NB4 (cell line): Measurements from ENCODE around the gene UNK.

Experiments used
- DNase-seq: peaks from one replicate; pipeline ENCODE4 v3.0.0; 2010; ENCODE audit warnings: low read depth
- H3K4me3 ChIP-seq: one replicate; pipeline ENCODE4 v1.5.1; 2011; ENCODE audit warnings: mild to moderate bottlenecking, low read depth, low read length, moderate library complexity
- MYC ChIP-seq: IDR thresholded peaks from 2 replicates; pipeline ENCODE4 v1.6.1; 2011; ENCODE audit warnings: low read depth, low read length
- POLR2A ChIP-seq: IDR thresholded peaks from 2 replicates; pipeline ENCODE4 v1.6.1; 2011; ENCODE audit warnings: mild to moderate bottlenecking; ENCODE audit not compliant: insufficient read length; ENCODE audit errors: extremely low read depth
- TF ChIP-seq, protein P1 (sequence below): IDR thresholded peaks from one replicate; pipeline ENCODE4 v1.5.1; 2012; ENCODE audit warnings: low read depth, low read length
- TF ChIP-seq, protein P2 (sequence below): IDR thresholded peaks from 2 replicates; pipeline ENCODE4 v1.6.1; 2011; ENCODE audit warnings: low read depth, low read length

The UNK gene

DNA sequence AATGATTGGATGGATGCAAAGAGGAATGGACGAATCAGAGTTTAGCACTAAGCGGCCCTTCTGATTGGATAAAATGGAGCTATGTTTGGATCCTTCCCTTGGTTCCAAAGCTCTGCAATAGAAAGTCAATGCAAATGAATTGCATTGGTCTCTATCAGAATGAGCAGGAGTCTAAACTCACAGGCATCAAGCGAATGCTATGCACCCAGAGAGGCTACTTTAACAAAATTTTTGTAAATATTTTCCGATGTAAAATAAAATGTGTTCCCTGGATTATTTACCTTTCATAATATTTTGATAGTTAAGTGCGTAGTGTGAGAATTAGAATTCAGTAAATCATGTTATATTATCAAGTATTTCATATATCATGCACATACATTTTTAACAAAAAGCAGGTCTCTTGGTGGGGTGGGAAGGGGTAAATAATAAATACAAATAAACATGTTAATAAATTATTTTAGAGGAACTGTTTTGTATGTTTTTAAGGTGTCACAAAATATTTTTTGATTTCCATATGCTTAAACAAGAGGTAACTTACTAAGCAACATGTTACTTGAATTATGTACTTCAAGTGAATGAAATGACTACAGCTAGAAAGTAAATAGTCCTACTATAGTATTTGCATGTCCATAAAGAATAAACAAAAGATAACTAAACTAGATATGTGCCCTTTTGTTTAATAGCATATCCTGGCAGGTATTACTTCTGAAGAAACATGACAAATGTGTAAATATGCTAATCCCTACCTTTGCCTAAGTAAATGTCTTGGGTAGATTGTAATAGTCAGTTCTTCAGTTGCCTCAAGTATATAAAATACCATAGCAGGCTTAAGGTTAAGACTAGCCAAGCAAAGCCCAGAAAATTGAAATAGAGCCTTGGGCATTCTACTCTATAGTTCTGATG lies 4.4 kb upstream of the UNK start:
- TF ChIP-seq POLR2A (no peak), MYC (no peak)
- TF ChIP-seq, protein P1, sequence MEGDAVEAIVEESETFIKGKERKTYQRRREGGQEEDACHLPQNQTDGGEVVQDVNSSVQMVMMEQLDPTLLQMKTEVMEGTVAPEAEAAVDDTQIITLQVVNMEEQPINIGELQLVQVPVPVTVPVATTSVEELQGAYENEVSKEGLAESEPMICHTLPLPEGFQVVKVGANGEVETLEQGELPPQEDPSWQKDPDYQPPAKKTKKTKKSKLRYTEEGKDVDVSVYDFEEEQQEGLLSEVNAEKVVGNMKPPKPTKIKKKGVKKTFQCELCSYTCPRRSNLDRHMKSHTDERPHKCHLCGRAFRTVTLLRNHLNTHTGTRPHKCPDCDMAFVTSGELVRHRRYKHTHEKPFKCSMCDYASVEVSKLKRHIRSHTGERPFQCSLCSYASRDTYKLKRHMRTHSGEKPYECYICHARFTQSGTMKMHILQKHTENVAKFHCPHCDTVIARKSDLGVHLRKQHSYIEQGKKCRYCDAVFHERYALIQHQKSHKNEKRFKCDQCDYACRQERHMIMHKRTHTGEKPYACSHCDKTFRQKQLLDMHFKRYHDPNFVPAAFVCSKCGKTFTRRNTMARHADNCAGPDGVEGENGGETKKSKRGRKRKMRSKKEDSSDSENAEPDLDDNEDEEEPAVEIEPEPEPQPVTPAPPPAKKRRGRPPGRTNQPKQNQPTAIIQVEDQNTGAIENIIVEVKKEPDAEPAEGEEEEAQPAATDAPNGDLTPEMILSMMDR = no peak
- TF ChIP-seq, protein P2, sequence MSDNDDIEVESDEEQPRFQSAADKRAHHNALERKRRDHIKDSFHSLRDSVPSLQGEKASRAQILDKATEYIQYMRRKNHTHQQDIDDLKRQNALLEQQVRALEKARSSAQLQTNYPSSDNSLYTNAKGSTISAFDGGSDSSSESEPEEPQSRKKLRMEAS = no peak
- no peak for DNase-seq
- peak overlapping the region; percentile 32 for H3K4me3 ChIP-seq

DNA sequence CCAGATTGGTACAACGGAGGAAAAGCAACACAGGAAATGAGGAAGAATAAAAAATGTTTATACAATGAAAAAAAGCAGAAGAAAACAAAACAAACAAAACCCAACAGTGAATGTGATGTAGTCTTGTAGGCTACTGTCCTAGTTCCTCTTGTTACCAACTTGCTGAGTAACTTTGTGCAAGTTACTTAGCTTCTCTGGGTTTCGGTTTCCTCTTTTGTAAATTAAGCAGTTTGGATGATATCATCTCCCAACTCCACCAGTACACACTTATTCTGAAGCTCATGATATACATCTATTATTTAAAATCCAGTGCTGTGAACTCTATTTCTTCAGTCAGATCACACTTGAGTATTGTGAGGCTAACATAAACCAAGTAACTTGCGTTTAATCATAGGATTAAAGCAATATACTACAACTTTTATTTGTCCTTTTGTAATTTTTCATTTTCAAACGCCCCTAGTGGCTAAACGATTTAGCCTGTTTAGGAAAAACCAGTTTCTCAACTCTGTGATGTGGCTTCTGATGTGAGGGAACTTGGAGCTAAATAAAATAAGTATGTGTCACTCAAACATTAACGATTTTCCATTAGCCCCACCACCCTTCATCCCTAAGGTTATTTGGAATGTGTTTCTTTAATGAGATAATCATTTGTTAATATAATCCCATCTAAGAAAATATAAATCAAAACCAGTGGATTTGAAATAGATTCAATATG lies 1.4 kb upstream of the UNK start:
- TF ChIP-seq, protein P2 = no peak
- TF ChIP-seq POLR2A (no peak), MYC (0 out of 2 replicates have a peak, but pooled peaks have one; percentile 18)
- TF ChIP-seq, protein P1 = peak; percentile 60
- peak; percentile 84 for DNase-seq
- H3K4me3 ChIP-seq = peak overlapping the region; percentile 46

DNA sequence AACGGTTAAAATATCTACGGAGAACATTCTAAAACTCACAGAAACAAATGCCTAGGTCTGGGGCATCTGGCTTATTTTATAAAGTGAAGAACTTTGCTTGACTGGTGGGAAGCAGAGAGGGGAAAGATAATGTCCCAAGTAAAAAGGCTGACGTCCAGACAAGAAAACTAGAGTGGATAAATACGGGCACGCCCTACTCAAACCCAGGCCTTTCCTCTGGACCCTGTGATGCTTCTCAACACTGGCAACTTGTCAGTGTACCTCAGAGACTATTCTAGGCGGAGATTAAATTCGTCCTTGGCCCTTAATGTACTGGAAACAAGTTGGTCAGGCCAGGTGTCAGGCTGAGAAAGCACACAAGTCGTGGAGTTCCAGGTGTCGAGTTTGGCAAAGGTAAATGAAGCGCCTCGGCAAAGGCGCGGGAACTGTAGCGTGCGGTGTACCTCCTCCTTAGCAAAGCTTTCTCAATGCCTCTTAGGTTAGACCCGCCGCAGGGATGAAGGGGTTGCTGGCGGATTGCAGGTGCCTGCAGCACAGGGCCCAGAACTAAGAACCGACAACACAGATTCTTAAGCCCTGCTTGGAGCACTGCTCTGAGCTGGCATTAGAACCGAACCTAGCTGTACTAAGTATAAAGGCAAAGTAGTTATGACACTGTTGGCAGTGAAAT lies 668 bp upstream of the UNK start:
- H3K4me3 ChIP-seq = peak overlapping the region; percentile 74
- TF ChIP-seq POLR2A = no peak
- TF ChIP-seq, protein P1 = no peak
- TF ChIP-seq, protein P2 = no peak
- no peak for TF ChIP-seq MYC
- no peak for DNase-seq

DNA sequence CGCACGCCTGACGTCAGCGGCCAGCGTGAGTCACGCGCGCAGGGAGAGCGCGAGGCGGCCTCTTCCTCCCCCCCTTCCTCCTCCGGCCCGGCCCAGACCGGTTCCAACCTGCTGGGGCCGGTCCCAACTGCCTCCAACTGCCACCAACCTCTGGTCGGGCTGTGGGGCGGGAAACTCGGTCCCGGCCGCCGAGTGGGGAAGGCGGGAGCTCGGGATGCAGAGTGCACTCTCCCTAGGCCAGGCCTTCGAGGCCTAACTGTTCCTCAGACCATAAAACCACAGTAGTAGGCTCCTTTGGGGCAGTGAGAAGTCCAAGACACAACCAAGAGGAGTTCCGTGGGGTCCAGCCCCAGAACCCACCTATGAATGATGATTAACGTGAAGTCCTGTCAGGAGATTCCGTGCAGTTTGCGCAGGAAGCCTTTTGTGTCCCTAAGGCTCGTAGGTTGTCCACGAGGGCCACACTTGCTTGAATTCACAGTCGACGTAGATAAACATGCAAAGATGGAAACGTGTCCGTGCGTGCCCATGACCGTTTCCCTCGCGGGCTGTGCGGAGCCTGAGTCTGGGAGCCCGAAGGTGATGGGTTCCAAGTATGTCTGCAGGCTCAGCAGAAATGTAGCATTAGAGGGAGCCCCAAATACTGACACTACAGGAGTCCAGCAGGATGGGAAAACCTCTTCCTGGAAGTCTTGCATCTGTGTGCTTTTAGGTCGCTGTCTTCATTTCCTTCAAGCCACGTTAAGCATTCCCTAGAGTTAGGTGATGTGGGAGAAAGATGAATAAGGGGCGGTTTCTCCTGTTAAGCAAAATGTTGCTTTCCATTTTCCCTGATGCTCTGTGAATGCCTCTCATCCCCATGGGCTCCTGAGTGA lies 647 bp downstream of the UNK start:
- TF ChIP-seq, protein P1 = no peak
- no peak for TF ChIP-seq MYC
- TF ChIP-seq POLR2A = peak; percentile 46
- TF ChIP-seq, protein P2 = peak; percentile 64
- DNase-seq = peak; percentile 95
- H3K4me3 ChIP-seq = peak overlapping the region; percentile 82

DNA sequence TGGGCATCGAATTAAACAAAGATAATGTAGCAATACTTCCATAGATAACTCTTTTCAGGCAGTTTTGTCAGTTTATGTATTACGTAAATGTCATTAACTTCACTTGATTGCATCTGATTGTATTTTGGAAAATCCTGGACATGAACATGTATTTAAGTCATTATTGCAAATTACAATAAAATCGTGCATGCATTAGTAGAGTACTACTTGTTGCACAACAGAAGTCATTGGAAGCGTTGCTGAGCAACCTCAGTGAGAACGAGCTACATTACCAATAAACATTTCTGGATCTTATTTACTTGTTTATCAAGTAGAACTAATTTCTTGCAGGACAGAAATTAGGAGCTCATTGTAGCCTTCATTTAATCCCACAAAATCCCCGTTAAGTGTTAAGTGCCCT lies 6.6 kb downstream of the UNK start:
- TF ChIP-seq, protein P1 = no peak
- TF ChIP-seq POLR2A (no peak), MYC (no peak)
- TF ChIP-seq, protein P2 = no peak
- H3K4me3 ChIP-seq = no peak overlapping the region
- no peak for DNase-seq
